Measurements from ENCODE around the gene TBCK. TPM values are rescaled to one million over a fixed set of nuclear protein-coding genes. Genes with fewer than 3 reads are reported as not detected.

Gene TBCK
- total and polyA plus RNA-seq, 9 of the 15 experiments (the other 6 are each of a cell fraction or from before 2014, with no cell fraction given) = 5.3 to 26.6 (median 16.2) TPM

DNA sequence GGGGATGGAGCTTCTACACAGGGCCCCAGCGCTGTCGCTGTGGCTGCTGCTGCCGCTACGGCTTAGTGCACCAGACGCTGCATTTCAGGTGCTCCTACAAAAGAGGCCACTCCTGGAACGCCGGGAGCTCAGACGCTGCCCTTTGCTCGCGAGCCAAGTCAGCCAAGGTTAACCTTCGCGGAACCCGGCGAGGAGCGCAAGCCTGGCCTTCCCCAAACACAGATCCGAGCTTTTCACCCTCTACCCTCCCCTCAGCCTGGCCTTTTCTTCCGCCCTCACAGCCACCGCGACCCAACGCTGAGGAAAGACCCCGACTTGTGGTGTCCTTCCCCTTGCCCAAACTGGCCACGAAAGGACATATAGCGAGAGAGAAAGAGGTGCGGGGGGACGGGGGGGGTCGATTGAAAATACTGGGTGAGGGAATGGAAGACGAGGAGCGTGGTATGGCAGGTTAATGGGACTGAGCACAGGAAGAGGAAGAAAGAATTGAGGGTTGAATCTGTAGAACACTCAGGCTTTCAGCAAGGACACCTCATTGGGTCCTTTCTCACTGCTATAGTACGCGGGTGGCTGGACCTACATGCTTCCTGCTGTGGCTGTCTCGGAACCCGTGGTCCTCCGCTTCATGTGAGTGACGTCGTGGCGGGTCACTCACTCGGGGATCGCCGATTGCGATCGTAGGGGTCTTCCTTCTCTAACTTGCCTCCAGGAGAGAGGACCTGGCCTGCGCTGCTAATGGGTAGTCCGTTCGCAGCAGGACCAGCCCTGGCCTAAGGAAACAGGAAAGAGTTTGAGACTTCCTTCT, at the start of gene TBCK, which contains the start of gene AIMP1 (continued):
- TF ChIP-seq NBN (IDR thresholded peaks at IDR 0.05; ENCODE audit: low read depth) (peak; percentile 87), FOXP1 (CRISPR knock-in tag; IDR thresholded peaks at IDR 0.05) (0 out of 2 replicates have a peak, but pooled peaks have one; percentile 46), KLF1 (tag; IDR thresholded peaks at IDR 0.05) (no peak), TBP (optimal IDR thresholded peaks at IDR 0.05; ENCODE audit: low read depth, low read length) (peak; percentile 86), PML (IDR thresholded peaks at IDR 0.05; ENCODE audit: low read length) (peak; percentile 79; the same call in 1 of the 2 replicates), HNRNPL (IDR thresholded peaks at IDR 0.05; ENCODE audit: low read depth, low read length) (no peak), NR2F6 (CRISPR knock-in tag; IDR thresholded peaks at IDR 0.05) (no peak), TBL1XR1 (IDR thresholded peaks at IDR 0.05; ENCODE audit: low read length in 2 of 2) (peak; percentile 41 to 59; a peak in 2 of 4 replicates), MAFF (IDR thresholded peaks at IDR 0.05; ENCODE audit: low read length) (no peak), NCOA2 (IDR thresholded peaks at IDR 0.05; ENCODE audit: partially characterized antibody in 2 of 2) (peak in 1 of 2 experiments; percentile 99), DNMT1 (IDR thresholded peaks at IDR 0.05) (no peak), ZNF444 (CRISPR knock-in tag; IDR thresholded peaks at IDR 0.05) (no peak), ZNF551 (CRISPR knock-in tag; IDR thresholded peaks at IDR 0.05) (no peak), KHSRP (IDR thresholded peaks at IDR 0.05) (no peak)
- TF ChIP-seq, protein P1, sequence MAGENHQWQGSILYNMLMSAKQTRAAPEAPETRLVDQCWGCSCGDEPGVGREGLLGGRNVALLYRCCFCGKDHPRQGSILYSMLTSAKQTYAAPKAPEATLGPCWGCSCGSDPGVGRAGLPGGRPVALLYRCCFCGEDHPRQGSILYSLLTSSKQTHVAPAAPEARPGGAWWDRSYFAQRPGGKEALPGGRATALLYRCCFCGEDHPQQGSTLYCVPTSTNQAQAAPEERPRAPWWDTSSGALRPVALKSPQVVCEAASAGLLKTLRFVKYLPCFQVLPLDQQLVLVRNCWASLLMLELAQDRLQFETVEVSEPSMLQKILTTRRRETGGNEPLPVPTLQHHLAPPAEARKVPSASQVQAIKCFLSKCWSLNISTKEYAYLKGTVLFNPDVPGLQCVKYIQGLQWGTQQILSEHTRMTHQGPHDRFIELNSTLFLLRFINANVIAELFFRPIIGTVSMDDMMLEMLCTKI (IDR thresholded peaks at IDR 0.05; ENCODE audit: partially characterized antibody) = no peak
- TF ChIP-seq, protein P2, sequence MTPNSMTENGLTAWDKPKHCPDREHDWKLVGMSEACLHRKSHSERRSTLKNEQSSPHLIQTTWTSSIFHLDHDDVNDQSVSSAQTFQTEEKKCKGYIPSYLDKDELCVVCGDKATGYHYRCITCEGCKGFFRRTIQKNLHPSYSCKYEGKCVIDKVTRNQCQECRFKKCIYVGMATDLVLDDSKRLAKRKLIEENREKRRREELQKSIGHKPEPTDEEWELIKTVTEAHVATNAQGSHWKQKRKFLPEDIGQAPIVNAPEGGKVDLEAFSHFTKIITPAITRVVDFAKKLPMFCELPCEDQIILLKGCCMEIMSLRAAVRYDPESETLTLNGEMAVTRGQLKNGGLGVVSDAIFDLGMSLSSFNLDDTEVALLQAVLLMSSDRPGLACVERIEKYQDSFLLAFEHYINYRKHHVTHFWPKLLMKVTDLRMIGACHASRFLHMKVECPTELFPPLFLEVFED (CRISPR knock-in tag; conservative IDR thresholded peaks at IDR 0.05) = peak; percentile 88
- TF ChIP-seq, protein P3, sequence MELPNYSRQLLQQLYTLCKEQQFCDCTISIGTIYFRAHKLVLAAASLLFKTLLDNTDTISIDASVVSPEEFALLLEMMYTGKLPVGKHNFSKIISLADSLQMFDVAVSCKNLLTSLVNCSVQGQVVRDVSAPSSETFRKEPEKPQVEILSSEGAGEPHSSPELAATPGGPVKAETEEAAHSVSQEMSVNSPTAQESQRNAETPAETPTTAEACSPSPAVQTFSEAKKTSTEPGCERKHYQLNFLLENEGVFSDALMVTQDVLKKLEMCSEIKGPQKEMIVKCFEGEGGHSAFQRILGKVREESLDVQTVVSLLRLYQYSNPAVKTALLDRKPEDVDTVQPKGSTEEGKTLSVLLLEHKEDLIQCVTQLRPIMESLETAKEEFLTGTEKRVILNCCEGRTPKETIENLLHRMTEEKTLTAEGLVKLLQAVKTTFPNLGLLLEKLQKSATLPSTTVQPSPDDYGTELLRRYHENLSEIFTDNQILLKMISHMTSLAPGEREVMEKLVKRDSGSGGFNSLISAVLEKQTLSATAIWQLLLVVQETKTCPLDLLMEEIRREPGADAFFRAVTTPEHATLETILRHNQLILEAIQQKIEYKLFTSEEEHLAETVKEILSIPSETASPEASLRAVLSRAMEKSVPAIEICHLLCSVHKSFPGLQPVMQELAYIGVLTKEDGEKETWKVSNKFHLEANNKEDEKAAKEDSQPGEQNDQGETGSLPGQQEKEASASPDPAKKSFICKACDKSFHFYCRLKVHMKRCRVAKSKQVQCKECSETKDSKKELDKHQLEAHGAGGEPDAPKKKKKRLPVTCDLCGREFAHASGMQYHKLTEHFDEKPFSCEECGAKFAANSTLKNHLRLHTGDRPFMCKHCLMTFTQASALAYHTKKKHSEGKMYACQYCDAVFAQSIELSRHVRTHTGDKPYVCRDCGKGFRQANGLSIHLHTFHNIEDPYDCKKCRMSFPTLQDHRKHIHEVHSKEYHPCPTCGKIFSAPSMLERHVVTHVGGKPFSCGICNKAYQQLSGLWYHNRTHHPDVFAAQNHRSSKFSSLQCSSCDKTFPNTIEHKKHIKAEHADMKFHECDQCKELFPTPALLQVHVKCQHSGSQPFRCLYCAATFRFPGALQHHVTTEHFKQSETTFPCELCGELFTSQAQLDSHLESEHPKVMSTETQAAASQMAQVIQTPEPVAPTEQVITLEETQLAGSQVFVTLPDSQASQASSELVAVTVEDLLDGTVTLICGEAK (IDR thresholded peaks at IDR 0.05) = peak; percentile 63
- TF ChIP-seq, protein P3 (CRISPR knock-in tag; IDR thresholded peaks at IDR 0.05) = no peak

Data from K562 (cell line).